ENCODE results near the gene CAMK1D.
"Not testable (repeated sequence)": the region's sequence is repeated elsewhere in the genome, so short reads cannot be mapped to it uniquely, and the experiment has no call there.

Gene CAMK1D

DNA sequence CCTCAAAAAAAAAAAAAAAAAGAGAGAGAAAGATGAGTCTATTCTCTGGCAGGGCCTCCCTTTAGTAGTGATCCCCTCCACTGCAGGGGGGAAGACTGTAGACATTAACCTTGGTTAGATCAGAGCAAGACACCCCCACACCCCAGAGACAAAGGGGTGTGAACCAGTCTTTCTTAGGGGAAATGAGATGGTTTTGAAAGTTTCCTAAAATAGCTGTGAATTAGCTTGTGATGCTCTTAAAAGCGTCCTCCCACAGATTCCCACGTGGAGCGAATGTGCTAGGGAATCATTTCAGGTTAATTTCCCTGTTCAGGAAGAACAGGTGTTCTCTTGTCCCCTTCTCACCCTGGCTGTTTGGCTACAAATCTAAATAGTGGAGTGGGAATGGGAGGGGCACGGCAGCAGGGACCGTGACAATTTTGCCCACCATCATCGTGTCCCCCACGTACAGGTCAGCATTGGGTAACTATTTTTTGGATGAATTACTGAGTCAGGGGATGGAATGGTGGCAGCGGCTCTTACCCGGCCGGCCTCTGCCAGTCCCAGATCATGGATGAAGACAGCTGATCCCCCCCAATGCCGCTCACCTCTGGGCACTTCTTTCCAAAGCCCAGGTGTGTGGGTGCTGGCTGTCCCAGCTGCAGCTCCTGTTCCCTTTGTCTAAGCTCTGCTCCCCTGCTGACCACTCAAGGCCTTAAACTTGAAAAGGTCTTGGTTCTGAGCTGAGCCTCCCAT is 499.3 kb downstream of the CAMK1D start:
- DNase-seq (ENCODE audit: low read depth): no peak

DNA sequence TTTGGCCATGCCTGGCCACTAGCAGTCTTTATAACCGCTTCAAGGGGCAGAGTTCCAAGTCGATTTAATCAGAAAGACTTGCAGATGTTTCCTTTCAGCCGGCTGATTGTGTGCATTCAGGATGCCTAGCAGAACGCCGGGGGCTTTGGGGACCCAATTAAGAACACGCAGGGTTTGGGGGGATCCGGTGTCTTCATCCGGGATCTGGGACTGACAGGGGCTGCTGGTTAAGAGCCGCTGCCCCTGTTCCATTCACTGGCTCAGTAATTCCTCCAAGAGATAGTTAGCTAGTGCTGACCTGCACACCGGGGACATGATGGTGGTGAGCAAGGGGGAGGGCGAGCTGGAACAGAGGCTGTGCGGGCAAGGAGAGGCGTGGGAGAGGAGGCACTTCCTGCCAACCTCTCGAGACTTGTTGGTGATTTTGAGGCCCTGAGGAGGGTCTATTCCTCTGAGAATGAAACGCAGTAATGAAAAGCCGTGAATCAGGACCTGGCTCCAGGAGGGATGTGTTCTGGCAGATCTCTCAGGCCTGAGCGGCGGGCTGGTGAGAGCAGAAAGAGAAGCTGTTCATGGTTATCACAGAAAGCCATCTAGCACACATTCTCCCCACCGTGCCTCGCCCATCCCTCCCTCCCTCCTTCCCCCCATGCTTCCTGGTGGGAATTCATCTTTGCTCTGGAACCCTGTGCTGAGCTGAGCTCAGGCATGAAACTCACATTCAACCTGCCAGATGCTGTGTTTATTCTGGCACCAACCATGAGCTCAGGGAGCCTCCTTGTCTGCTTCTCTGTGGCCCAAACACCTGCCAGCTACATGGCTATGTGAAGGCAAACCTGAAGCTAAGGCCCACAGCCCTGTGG is 500.2 kb downstream of the CAMK1D start:
- DNase-seq (ENCODE audit: low read depth): no peak
- TF ChIP-seq, protein P1, sequence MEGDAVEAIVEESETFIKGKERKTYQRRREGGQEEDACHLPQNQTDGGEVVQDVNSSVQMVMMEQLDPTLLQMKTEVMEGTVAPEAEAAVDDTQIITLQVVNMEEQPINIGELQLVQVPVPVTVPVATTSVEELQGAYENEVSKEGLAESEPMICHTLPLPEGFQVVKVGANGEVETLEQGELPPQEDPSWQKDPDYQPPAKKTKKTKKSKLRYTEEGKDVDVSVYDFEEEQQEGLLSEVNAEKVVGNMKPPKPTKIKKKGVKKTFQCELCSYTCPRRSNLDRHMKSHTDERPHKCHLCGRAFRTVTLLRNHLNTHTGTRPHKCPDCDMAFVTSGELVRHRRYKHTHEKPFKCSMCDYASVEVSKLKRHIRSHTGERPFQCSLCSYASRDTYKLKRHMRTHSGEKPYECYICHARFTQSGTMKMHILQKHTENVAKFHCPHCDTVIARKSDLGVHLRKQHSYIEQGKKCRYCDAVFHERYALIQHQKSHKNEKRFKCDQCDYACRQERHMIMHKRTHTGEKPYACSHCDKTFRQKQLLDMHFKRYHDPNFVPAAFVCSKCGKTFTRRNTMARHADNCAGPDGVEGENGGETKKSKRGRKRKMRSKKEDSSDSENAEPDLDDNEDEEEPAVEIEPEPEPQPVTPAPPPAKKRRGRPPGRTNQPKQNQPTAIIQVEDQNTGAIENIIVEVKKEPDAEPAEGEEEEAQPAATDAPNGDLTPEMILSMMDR (IDR thresholded peaks at IDR 0.05; ENCODE audit: low read depth, low read length, missing control alignments): no peak
- H3K4me3 ChIP-seq (ENCODE audit: low read depth, low read length): no peak overlapping the region
- in situ Hi-C loops (cut with HindIII; ENCODE audit: low sequenced_read_pairs): no loop called here

More for the DNA sequence above, 499.3 kb downstream of the CAMK1D start:
- TF ChIP-seq, protein P1 (IDR thresholded peaks at IDR 0.05; ENCODE audit: low read depth, low read length, missing control alignments): no peak
- in situ Hi-C loops (cut with HindIII; ENCODE audit: low sequenced_read_pairs): no loop called here
- H3K4me3 ChIP-seq (ENCODE audit: low read depth, low read length): no peak overlapping the region

DNA sequence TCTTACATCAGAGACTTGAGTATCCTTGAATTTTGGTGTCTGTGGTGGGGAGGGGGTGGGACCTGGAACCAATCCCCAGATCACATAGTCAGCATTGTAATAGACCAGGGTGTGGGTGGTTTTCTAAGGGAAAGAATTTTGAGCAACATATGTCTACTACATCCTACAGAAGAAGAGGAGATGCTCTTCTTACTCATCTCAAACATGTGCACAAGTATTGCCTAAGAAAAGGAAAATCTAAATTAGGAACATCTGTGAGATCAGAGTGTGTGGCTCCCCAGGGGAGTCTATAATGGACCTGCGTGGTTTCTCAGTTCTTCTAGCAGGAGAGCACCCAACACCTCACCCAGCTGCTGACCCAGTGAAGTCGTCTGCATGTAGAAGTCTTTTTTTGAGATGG is 503.3 kb downstream of the CAMK1D start:
- DNase-seq (ENCODE audit: low read depth): no peak
- TF ChIP-seq, protein P1 (IDR thresholded peaks at IDR 0.05; ENCODE audit: low read depth, low read length, missing control alignments): no peak
- H3K4me3 ChIP-seq (ENCODE audit: low read depth, low read length): no peak overlapping the region
- in situ Hi-C loops (cut with HindIII; ENCODE audit: low sequenced_read_pairs): no loop called here

DNA sequence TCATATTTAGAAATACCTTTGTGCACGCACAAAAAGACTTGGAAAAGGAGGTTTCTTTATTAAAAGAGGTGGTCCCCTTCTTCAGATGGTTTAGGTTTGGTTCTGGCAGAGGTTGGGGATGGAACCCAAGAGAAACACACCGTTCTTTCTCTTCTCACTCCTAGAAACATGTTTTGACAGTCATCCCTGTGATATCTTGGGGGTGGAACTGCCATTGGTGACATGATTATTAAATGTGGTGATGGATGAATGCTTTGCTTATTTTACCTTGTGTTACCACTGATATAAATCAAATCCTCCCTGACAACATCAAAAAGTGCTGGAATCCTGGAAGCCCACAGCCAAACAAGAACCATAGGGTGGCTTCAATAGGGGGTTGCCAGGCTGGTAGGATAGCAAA is 505.6 kb downstream of the CAMK1D start:
- H3K4me3 ChIP-seq (ENCODE audit: low read depth, low read length): no peak overlapping the region
- in situ Hi-C loops (cut with HindIII; ENCODE audit: low sequenced_read_pairs): no loop called here
- TF ChIP-seq, protein P1 (IDR thresholded peaks at IDR 0.05; ENCODE audit: low read depth, low read length, missing control alignments): no peak
- no peak for DNase-seq (ENCODE audit: low read depth)

DNA sequence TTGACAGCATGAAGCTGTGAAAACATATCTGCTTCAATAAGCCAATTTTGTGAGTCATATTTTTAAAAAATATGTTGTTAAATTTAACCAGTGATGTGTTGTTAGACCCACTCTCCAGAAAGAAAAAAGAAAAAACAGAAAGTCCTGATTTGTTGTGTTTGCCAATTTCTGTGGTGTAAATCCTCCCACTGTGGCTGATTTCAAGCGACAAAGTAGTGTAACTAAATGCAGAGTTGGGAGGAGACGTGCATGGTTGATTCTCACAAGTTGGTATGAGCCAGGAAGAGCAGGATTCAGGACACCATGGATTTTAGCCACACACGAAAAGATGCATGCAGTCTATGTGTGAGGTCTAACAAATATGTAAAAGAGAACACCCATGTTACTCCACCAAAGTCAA is 513.1 kb downstream of the CAMK1D start:
- in situ Hi-C loops (cut with HindIII; ENCODE audit: low sequenced_read_pairs): no loop called here
- H3K4me3 ChIP-seq (ENCODE audit: low read depth, low read length): no peak overlapping the region
- TF ChIP-seq, protein P1 (IDR thresholded peaks at IDR 0.05; ENCODE audit: low read depth, low read length, missing control alignments): no peak
- DNase-seq (ENCODE audit: low read depth): no peak

DNA sequence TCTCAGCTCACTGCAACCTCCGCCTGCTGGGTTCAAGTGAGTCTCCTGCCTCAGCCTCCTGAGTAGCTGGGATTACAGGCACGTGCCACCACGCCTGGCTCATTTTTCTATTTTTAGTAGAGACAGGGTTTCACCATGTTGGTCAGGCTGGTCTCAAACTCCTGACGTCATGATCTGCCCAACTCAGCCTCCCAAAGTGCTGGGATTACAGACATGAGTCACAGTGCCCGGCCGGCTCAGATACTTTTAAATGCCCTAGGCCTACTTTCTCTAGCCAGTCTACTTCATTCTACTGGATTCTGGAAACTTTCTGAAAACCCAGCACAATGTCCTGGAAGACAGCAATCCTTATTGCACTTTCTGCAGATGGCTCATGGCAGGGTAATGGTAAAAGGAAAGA is 516.2 kb downstream of the CAMK1D start:
- DNase-seq (ENCODE audit: low read depth); H3K4me3 ChIP-seq (ENCODE audit: low read depth, low read length); in situ Hi-C loops (cut with HindIII; ENCODE audit: low sequenced_read_pairs): not testable (repeated sequence)

DNA sequence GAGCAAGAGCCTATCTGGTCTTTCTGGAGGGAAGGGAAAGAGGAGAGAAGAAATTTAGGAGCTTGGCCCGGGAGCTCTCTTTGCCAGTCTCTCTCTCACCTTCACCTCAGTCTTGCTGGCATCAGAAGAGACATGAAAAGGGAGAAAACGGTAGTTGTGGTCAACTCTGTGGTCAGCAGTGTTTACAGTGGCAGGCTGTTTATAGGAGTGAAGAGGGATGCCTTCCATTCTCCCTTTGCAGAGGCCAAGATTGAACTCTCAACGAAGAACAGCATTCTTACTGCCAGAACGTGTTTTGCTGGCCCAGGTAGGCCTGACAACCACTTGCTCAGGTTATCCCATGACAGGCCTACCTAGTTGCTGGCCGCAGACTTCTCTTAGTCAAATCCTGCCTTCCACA is 518.9 kb downstream of the CAMK1D start:
- DNase-seq (ENCODE audit: low read depth): no peak
- TF ChIP-seq, protein P1 (IDR thresholded peaks at IDR 0.05; ENCODE audit: low read depth, low read length, missing control alignments): no peak
- in situ Hi-C loops (cut with HindIII; ENCODE audit: low sequenced_read_pairs): no loop called here
- H3K4me3 ChIP-seq (ENCODE audit: low read depth, low read length): no peak overlapping the region

Data from astrocyte of the cerebellum (primary cell).